ENCODE results near the gene AHRR. TPM values are rescaled to one million over a fixed set of nuclear protein-coding genes. Genes with fewer than 3 reads are reported as not detected.

AHRR gene
- total RNA-seq, 1 experiment from 2014 or later = 2.6 TPM

GRCh38 chr5:426392-426976 is 105.0 kb downstream of the AHRR start:
- no peak overlapping the region for H3K27ac ChIP-seq (ENCODE audit: low read length)
- H3K9me2 ChIP-seq (replicated peaks; ENCODE audit: insufficient read depth, low read length) = no peaks in the 10 kb centered on the region
- H3K36me3 ChIP-seq (ENCODE audit: insufficient read depth, low read length) = no peaks in the 10 kb centered on the region
- no peaks in the 10 kb centered on the region for H3K9me3 ChIP-seq (ENCODE audit: low read length)
- H3K79me2 ChIP-seq (ENCODE audit: low read length) = no peaks in the 10 kb centered on the region
- no peak for DNase-seq
- H3K4me1 ChIP-seq (ENCODE audit: low read length) = peaks cover 9% of the 10 kb centered on the region
- H2AFZ ChIP-seq (ENCODE audit: low read length) = no peak overlapping the region
- no peak overlapping the region for H3K4me2 ChIP-seq (ENCODE audit: low read depth, low read length, poor library complexity, severe bottlenecking)
- no peaks in the 10 kb centered on the region for H3K27me3 ChIP-seq (ENCODE audit: low read length)
- no peak overlapping the region for H3K4me3 ChIP-seq (ENCODE audit: low read length)
- H4K20me1 ChIP-seq (ENCODE audit: insufficient read depth, low read depth, low read length) = no peaks in the 10 kb centered on the region
- H3K9ac ChIP-seq (ENCODE audit: low read length) = no peak overlapping the region

- no peak for DNase-seq
- H2AFZ ChIP-seq (ENCODE audit: low read length) = no peak overlapping the region
- H3K4me3 ChIP-seq (ENCODE audit: low read length) = no peak overlapping the region
- no peak overlapping the region for H3K27ac ChIP-seq (ENCODE audit: low read length)
- no peaks in the 10 kb centered on the region for H3K79me2 ChIP-seq (ENCODE audit: low read length)
- peaks cover 9% of the 10 kb centered on the region for H3K4me1 ChIP-seq (ENCODE audit: low read length)
- H3K4me2 ChIP-seq (ENCODE audit: low read depth, low read length, poor library complexity, severe bottlenecking) = no peak overlapping the region
- no peaks in the 10 kb centered on the region for H3K9me2 ChIP-seq (replicated peaks; ENCODE audit: insufficient read depth, low read length)
- H3K36me3 ChIP-seq (ENCODE audit: insufficient read depth, low read length) = no peaks in the 10 kb centered on the region
- no peaks in the 10 kb centered on the region for H3K27me3 ChIP-seq (ENCODE audit: low read length)
- no peaks in the 10 kb centered on the region for H4K20me1 ChIP-seq (ENCODE audit: insufficient read depth, low read depth, low read length)
- H3K9ac ChIP-seq (ENCODE audit: low read length) = no peak overlapping the region
- no peaks in the 10 kb centered on the region for H3K9me3 ChIP-seq (ENCODE audit: low read length)
Observed at GRCh38 chr5:427415-428087, 106.0 kb downstream of the AHRR start.

- Histone ChIP-seq H2AFZ (ENCODE audit: low read length) (no peak overlapping the region), H3K27ac (ENCODE audit: low read length) (no peak overlapping the region), H3K9me3 (ENCODE audit: low read length) (no peaks in the 10 kb centered on the region), H3K4me2 (ENCODE audit: low read depth, low read length, poor library complexity, severe bottlenecking) (no peak overlapping the region), H3K36me3 (ENCODE audit: insufficient read depth, low read length) (no peaks in the 10 kb centered on the region), H3K4me3 (ENCODE audit: low read length) (no peak overlapping the region), H3K27me3 (ENCODE audit: low read length) (no peaks in the 10 kb centered on the region), H3K9ac (ENCODE audit: low read length) (no peak overlapping the region), H3K79me2 (ENCODE audit: low read length) (no peaks in the 10 kb centered on the region), H3K4me1 (ENCODE audit: low read length) (peaks cover 9% of the 10 kb centered on the region), H3K9me2 (replicated peaks; ENCODE audit: insufficient read depth, low read length) (no peaks in the 10 kb centered on the region), H4K20me1 (ENCODE audit: insufficient read depth, low read depth, low read length) (no peaks in the 10 kb centered on the region)
- DNase-seq = no peak
Observed at GRCh38 chr5:428219-428618, 106.7 kb downstream of the AHRR start.

GRCh38 chr5:428754-429452 is 107.4 kb downstream of the AHRR start:
- H3K9me3 ChIP-seq (ENCODE audit: low read length) = no peaks in the 10 kb centered on the region
- no peaks in the 10 kb centered on the region for H3K79me2 ChIP-seq (ENCODE audit: low read length)
- H2AFZ ChIP-seq (ENCODE audit: low read length) = no peak overlapping the region
- no peaks in the 10 kb centered on the region for H4K20me1 ChIP-seq (ENCODE audit: insufficient read depth, low read depth, low read length)
- peaks cover 9% of the 10 kb centered on the region for H3K4me1 ChIP-seq (ENCODE audit: low read length)
- H3K4me2 ChIP-seq (ENCODE audit: low read depth, low read length, poor library complexity, severe bottlenecking) = no peak overlapping the region
- H3K9ac ChIP-seq (ENCODE audit: low read length) = no peak overlapping the region
- no peaks in the 10 kb centered on the region for H3K9me2 ChIP-seq (replicated peaks; ENCODE audit: insufficient read depth, low read length)
- H3K4me3 ChIP-seq (ENCODE audit: low read length) = no peak overlapping the region
- DNase-seq = no peak
- H3K27me3 ChIP-seq (ENCODE audit: low read length) = no peaks in the 10 kb centered on the region
- H3K36me3 ChIP-seq (ENCODE audit: insufficient read depth, low read length) = no peaks in the 10 kb centered on the region
- H3K27ac ChIP-seq (ENCODE audit: low read length) = no peak overlapping the region

- no peak overlapping the region for H3K4me2 ChIP-seq (ENCODE audit: low read depth, low read length, poor library complexity, severe bottlenecking)
- H3K27me3 ChIP-seq (ENCODE audit: low read length) = no peaks in the 10 kb centered on the region
- no peak overlapping the region for H3K27ac ChIP-seq (ENCODE audit: low read length)
- H3K36me3 ChIP-seq (ENCODE audit: insufficient read depth, low read length) = no peaks in the 10 kb centered on the region
- H3K4me1 ChIP-seq (ENCODE audit: low read length) = peaks cover 4% of the 10 kb centered on the region
- H3K9ac ChIP-seq (ENCODE audit: low read length) = no peak overlapping the region
- DNase-seq = no peak
- H2AFZ ChIP-seq (ENCODE audit: low read length) = no peak overlapping the region
- H3K9me2 ChIP-seq (replicated peaks; ENCODE audit: insufficient read depth, low read length) = no peaks in the 10 kb centered on the region
- H3K9me3 ChIP-seq (ENCODE audit: low read length) = no peaks in the 10 kb centered on the region
- no peaks in the 10 kb centered on the region for H4K20me1 ChIP-seq (ENCODE audit: insufficient read depth, low read depth, low read length)
- no peak overlapping the region for H3K4me3 ChIP-seq (ENCODE audit: low read length)
- H3K79me2 ChIP-seq (ENCODE audit: low read length) = no peaks in the 10 kb centered on the region
Observed at GRCh38 chr5:429453-430188, 108.1 kb downstream of the AHRR start.

- Histone ChIP-seq H3K4me3 (ENCODE audit: low read length) (no peak overlapping the region), H2AFZ (ENCODE audit: low read length) (no peak overlapping the region), H3K36me3 (ENCODE audit: insufficient read depth, low read length) (no peaks in the 10 kb centered on the region), H3K9ac (ENCODE audit: low read length) (no peak overlapping the region; the same call in 1 of the 2 replicates), H3K9me2 (replicated peaks; ENCODE audit: insufficient read depth, low read length) (no peaks in the 10 kb centered on the region), H4K20me1 (ENCODE audit: insufficient read depth, low read depth, low read length) (no peaks in the 10 kb centered on the region), H3K4me1 (ENCODE audit: low read length) (no peaks in the 10 kb centered on the region), H3K4me2 (ENCODE audit: low read depth, low read length, poor library complexity, severe bottlenecking) (no peak overlapping the region), H3K79me2 (ENCODE audit: low read length) (no peaks in the 10 kb centered on the region), H3K27me3 (ENCODE audit: low read length) (no peaks in the 10 kb centered on the region), H3K27ac (ENCODE audit: low read length) (no peak overlapping the region), H3K9me3 (ENCODE audit: low read length) (no peaks in the 10 kb centered on the region)
- no peak for DNase-seq
Observed at GRCh38 chr5:430214-430925, 108.9 kb downstream of the AHRR start.

- Histone ChIP-seq H3K4me3 (ENCODE audit: low read length) (no peak overlapping the region), H3K4me1 (ENCODE audit: low read length) (no peaks in the 10 kb centered on the region), H3K27ac (ENCODE audit: low read length) (no peak overlapping the region), H3K9ac (ENCODE audit: low read length) (no peak overlapping the region; the same call in 1 of the 2 replicates), H3K36me3 (ENCODE audit: insufficient read depth, low read length) (no peaks in the 10 kb centered on the region), H3K9me2 (replicated peaks; ENCODE audit: insufficient read depth, low read length) (no peaks in the 10 kb centered on the region), H3K9me3 (ENCODE audit: low read length) (no peaks in the 10 kb centered on the region), H4K20me1 (ENCODE audit: insufficient read depth, low read depth, low read length) (no peaks in the 10 kb centered on the region), H2AFZ (ENCODE audit: low read length) (no peak overlapping the region), H3K79me2 (ENCODE audit: low read length) (no peaks in the 10 kb centered on the region), H3K27me3 (ENCODE audit: low read length) (no peaks in the 10 kb centered on the region), H3K4me2 (ENCODE audit: low read depth, low read length, poor library complexity, severe bottlenecking) (no peak overlapping the region)
- peak; percentile 79 for DNase-seq
Observed at GRCh38 chr5:431001-431710, 109.6 kb downstream of the AHRR start.

Data from Karpas-422 (cell line).